GM19240 (cell line): Measurements from ENCODE around the gene AMN1.
"Not testable (repeated sequence)": the region's sequence is repeated elsewhere in the genome, so short reads cannot be mapped to it uniquely, and the experiment has no call there.

Experiments used
- DNase-seq: peaks from one replicate; pipeline ENCODE4 v3.0.0; 2011; ENCODE audit warnings: low spot score; ENCODE audit not compliant: insufficient read length

AMN1 gene

DNA sequence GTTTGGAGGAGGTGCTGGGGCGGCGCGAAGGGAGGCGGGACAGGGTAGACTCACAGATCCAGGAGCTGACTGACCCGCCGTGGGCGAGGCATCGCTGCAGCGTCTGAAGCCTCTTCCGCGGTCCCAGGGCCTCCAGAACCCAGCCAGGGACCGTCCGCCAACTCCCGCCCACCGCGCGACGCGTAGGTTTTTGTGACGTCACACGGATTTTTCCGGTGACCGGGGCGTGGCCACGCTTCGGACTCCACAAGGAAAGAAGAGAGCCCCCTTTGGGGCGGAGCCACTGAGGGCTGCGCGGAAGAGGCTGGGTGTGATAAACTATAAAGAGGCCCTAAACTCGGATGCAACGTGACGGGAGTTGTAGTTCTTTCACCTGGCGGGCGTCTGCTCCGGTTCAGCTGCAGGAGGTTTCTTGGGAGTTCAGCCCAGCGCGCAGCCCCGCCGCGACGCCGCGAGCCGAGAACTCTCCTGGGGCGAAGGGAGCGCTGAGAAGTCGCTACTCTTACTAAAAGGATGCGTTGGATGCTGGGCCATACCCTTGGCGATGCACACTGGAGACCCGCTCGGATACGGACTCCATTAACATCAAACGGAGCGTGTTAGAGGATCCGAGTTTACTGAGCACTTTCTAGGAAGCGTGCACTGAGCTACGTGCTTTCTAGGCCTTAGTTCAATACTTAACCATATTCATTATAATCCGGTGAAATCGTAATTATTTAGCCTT is at the start of gene AMN1:
AMN1 (minus strand) TSS at position 105 of the 724 bp plus-strand sequence; CDS start at position 92, 13 bp downstream.
- peak; percentile 75 for DNase-seq

DNA sequence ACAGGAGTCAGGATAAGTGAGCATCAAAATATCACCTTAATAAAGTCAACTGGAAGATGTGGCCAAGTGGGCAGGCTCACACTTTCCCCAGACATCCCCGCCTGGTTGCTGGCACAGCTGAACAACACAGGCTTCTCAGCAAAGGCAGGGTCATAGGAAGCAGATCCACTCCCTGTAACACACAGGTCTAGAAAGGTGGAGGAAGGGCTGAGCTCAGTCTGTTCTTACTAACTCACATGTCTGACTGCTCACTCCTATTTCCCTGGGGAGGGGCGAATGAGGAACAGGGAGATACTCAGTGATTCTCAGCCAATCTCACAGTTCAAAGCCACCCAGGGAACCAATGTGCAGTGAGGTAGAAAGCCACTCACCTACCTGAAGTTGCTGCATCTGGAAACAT is 45.0 kb upstream of the AMN1 start:
- no peak for DNase-seq

DNA sequence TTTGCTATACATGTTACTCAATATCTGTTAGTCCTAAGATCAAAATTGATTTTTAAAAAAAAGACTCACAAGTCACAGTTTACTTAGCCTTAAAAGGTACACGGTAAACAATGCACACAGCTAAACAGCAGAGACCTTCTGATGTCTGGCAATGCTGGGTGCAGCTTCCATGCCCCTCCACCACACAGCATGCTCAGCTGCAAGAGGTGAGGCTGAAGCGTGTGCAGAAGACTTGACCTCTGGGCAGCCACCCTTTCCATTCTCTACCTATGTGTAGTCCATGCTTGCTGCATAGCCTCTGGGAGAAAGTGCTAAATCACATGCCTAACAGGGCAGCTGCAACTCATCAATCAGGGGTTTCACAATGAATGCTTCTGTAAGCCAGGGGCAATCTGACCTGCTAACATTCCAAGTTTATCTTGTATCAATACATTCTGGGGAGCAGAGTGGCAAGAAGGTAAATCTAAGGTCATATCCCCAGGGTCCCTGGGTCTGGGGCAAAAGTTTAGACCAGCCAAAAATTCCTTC is 44.5 kb upstream of the AMN1 start:
- no peak for DNase-seq

DNA sequence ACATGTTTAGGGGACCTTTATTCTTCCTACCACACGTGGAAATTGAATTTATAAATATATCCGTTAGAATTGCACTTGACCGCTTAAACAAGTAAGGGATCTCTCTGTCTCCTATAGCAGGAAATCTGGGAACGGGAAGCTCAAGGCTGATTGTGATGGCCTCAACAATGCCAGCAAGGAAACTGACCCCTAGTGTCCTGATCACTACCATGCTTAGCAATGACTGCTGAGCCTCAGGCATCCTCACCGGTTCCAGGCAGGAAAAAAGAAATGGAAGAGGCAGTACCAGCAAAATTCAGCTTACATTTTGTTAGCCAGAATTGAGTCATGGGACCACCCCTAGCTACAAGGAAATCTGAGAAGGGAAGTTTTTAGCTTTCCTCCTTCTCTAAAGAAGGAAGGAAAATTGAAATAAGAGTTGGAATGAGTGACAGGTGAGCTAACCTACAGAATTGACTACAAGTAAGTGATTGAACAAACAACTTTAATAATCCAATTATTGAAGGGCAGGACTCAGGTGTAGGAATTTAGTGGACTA is 43.9 kb upstream of the AMN1 start:
- DNase-seq: no peak

DNA sequence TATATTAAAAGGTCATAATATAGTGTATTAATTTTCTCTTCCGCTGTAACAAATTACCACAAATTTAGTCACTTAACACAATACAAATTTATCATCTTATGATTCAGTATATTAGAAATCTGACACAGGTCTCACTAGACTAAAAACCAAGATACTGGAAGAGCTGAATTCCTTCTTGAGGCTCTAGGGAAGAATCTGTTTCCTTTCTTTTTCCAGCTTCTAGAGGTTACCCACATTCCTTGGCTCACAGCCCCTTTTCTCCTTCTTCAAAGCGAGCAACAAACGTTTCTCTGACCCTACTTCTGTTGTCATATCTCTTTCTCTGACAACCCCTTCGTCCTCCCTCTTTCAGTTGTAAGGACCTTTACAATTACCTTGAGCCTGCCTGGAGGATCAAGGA is 43.4 kb upstream of the AMN1 start:
- no peak for DNase-seq

DNA sequence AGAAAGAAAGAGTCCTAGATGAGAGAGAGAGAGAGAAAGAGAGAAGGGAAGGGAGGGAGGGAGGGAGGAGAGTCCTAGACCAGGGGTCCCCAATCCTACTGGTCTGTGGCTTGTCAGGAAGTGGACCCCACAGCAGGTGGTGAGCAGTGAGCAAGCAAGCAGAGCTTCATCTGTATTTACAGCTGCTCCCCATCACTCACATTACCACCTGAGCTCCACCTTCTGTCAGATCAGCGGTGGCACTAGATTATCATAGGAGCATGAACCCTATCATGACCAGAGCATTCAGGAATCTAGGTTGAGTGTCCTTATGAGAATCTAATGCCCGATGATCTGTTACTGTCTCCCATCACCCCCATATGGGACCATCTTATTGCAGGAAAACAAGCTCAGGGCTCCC is 39.2 kb upstream of the AMN1 start:
- DNase-seq: no peak

DNA sequence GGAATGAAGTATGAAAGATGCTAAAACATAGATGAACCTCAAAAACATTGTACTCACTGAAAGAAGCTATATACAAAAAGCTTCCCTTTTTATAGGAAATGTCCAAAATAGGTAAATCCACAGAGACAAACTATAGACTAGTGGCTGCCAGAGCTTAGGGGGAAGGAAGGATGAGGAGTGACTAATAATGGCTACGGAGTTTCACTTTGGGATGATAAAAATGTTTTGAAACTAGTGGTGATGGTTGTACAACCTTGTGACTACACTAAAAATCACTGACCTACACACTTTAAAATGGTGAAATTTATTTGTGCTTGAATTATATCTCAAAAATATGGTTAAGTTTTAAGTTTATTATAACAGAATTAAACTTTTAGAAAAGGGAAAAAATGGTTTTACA is 37.1 kb upstream of the AMN1 start:
- no peak for DNase-seq

DNA sequence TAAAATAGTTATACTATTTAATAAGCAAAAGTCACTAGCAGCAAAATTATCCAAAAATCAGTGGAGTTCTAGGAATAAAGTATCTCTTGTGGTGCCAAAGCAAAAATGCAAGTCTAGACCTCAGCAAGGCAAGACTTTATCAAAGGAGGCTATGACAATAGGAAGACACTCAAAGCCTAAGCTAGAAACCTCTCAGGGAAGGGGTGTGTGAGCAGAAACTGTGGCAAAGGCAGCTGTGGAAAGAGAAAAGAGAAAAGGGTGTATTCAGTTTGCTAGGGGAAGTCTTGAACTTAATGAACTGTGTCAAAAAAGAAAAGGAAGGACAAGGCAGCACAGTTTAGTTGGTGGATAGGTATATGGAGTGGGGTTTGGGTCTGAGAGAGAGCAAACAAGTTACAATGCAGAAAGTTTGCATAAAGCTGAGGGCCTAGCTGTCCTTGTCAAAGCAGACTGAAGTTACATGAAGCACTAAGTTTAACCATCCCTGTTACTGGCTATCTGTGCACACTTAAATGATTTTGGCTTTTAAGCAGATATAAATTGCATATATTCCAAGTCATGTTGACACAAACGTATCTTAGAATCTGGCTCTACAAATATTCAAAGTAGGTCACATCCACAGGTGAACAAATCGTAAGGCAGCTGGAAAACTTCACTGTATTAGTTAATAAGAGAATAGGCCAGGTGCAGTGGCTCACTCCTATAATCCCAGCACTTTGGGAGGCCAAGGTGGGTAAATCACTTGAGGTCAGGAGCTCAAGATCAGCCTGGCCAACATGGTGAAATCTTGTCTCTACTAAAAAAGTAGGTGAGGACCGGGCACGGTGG is 31.0 kb upstream of the AMN1 start:
- no peak for DNase-seq

DNA sequence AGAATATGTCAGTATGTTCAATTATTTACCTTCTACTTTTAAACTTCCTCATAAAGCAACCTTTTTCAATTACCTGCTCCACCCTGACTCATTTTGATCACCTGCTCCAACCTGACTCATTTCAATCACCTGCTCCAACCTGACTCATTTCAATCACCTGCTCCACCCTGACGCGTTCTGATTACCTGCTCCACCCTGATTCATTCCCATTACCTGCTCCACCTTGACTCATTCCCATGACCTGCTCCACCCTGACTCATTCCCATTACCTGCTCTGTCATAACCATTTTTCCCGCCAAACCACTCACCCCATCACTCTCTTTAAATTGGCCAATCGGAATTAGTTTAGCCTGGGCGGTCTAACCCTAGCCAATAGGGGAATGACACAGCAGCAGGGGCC is 29.5 kb upstream of the AMN1 start:
- not testable (repeated sequence) for DNase-seq

DNA sequence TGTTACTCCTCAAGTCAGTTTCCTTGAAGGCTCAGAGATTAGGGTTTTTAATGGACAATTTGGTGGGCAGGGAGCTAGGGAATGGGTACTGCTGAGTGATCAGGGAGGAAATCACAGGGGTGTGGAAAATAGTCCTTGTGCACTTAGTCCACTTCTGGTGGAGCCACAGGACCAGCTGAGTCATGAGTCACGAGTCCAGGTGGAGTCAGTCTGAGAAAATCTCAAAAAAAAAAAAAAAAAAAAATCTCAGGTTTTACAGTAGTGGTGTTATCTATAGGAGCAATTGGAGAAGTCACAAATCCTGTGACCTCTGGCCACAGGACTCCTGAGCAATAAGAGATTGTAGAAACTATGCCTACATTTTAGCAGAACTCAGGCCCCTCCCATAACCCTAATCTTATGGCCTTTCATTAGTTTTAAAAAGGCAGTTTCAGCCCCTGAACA is 28.2 kb upstream of the AMN1 start:
- DNase-seq: no peak

DNA sequence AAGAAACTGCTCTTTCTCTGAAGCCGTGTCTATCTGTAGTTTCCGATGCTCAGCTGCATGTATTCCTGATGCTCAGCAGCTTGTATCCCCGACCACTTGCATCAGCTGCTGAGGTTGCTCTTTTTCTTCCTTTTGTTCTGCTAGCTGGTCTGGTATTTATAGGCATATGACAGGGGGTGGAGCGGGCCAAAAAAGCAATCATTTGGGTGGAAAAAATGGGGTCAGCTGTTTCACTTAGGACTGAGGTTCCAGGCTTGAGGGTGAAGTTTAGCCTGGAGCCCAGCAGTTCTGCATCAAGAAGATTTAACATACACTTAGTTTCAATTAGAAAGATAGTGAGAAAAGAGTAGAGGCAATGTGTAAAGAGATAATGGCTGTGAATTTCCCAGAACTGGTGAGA is 23.6 kb upstream of the AMN1 start:
- no peak for DNase-seq

DNA sequence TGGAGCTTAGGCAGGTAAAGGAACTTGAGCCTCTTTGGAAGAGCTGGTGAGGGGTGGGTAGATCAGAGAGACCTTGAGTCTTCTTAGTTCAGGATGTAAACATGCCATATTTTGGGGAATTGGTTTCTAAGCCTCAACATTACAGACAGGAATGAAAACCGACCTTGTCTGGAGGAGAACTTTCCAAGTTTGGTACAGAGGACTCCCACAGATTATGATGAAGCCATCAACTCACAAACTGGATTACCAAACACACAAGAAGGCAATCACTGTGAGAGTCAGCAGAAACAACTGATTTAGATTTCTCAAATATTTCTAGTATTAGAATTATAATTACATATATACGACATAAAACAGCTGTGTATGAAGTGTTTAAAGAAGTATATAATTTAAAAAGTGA is 22.3 kb upstream of the AMN1 start:
- DNase-seq: no peak

DNA sequence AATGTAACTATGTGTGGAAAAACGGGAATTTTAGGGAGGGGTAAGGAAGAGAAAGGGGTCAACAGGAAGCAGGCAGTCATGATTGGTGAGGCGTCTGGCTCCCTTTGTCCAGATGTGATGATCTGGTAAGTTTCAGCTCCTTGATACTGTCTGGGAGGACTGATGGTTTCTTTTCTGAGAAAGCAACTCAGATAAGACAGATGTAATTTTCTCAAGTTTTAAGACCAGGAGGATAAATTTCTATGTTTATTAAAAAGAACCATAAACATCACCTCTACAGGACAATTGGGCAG is 21.9 kb upstream of the AMN1 start:
- DNase-seq: no peak

DNA sequence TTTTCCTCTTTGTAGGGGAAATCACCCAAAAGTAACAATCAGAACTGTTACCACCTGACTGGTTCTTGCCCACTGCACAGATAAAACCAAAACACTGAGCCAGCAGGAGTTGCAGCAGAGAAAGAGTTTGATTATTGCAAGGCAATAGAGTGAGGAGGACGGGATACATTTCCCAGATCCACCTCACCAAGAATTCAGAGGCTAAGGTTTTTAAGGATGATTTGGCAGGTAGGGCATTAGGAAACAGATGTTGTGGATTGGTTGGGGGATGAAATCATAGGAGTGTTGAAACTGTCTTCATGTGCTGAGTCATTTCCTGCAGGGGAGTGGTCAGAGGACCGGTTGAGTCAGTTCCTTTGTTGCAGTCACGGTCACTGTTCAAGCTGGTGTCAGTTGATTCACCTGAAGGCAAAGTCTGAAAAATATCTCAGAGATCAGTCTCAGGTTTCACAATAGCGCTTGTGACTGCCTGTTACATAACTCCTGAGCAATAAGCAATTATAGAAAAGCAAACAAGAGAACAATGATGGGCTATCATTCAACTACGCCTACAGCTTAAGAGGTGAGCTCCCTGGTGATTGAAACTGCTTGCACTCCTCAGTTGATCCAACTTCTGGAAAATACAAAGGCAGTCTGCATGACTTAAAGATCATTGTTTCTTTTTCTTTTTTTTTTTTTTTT is 20.3 kb upstream of the AMN1 start:
- peak; percentile 60 for DNase-seq

DNA sequence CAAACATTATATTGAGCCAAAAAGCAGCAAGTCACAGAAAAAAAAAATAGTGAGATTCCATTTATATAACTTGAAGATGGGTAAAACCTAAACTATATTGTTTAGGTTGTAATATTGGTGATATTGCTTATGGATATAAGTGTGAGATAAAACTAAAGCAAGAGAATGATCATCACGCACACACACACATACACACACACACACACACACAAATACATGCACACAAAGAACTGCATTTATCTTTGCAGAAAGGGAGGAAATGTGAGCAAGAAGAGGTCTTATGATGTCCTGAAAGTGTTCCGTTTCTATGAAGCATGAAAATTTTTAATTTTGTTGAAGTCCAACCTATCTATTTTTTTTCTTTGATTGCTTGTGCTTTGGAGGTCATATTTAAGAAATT is 16.4 kb upstream of the AMN1 start:
- DNase-seq: no peak

DNA sequence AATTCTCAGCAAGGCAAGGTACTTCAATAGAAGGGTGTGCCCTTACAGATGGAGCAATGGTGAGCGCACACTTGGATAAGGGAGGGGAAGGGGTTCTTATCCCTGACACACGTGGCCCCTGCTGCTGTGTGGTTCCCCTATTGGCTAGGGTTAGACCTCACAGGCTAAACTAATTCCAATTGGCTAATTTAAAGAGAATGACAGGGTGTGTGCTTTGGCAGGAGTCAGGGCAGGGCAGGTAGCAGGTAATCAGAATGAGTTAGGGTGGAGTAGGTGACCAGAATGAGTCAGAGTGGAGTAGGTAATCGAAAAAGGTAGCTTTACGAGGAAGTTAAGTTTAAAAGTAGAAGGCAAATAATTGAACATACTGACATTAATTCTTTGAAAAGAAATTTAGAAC is 15.5 kb upstream of the AMN1 start:
- DNase-seq: not testable (repeated sequence)

DNA sequence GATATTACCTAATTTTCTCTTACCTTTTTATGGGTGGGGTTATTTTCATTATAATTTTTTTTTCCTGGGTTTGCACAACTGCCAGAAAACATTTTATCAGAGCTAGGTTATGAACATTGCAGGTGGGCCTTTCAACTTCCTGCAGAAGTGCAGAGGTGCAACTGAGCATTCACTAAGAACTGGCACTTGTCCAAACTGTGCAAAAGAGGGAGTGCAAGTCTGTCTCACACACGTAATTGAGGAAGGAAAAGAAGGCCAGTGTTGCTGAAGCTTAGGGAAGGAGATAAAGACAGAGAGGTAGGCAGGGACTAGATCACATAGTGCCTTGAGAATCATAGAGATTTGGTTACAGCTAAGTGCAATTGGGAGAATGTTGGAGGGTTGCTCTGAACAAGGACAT is 14.1 kb upstream of the AMN1 start:
- no peak for DNase-seq

DNA sequence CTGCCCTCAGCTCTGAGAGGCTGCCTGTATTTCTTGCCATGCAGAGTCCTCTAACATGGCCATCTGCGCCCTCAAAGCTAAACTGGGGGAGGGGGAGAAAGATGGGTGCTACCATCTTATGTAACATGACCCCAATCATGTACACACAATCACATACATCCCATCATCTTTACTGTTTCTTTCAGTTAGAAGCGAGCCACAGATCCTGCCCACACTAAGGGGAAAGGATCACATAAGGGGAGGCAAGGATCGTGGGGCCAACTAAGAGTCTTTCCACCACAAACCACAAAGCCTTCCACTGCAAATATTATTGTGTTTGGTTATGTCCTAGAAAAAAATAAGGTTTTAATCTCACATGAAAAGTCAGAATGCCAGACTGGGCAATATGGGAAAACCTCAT is 11.8 kb upstream of the AMN1 start:
- DNase-seq: no peak

DNA sequence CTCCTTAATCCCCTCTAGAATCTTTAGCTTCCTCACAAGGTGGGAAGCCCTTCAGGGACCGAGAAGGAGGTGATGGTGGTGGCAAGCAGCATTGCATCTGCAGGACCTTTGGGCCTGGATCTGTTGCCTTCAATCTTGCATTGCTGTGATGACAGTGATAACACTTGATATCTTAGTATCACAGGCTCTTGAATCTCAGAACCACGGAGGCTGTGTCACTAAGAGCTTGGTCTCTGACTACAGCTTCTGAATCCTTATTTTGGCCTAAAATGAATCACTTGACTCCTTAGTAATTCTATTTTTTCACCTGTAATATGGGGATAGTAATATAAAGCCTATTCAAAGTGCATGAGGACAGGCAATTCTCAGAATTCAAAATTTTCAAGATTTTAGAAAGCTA is 8.9 kb upstream of the AMN1 start:
- DNase-seq: no peak

DNA sequence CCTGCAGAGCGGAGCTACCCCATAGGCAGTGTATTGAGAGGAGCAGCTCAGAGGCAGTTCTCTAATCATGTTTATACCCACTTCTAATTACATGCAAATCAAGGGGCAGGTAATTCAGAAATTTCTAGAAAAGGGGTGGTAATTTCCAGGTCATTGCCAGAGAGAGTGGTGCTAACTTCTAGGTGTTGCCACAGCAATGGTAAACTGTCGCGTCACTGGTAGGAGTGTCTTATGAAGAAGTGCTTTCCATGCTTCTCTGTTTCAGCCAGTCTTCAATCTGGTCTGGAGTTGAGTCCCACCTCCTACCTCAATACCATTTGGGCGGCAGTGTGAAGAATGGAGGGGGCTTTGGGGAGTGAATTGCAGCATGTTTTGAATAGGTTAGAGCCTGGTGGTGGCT is 8.5 kb upstream of the AMN1 start:
- no peak for DNase-seq

DNA sequence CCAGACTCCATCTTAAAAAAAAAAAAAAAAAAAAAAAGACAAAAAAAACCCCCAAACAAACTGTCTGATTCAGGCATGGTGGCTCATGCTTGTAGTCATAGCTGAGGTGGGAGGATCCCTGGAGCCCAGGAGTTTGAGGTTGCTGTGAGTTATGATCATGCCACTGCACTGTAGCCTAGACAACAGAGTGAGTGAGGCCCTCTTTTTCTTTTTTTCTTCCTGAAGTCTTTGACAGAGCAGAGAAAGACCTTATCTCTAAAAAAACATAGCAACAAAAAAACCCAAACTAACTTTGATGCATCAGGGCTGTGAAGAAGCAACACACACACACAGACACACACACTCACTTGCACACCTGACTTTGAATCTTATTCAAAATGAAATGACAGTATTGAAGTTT is 7.7 kb upstream of the AMN1 start:
- no peak for DNase-seq
